Left renal pelvis (tissue), 4 donors: ENCODE results near the gene IMMP2L. TPM values are rescaled to one million over a fixed set of nuclear protein-coding genes. Genes with fewer than 3 reads are reported as not detected.

Experiments used
- DNase-seq, 4 donors: peaks; one replicate each; pipeline ENCODE4 v3.0.0-alpha.2; 2013; ENCODE audit warnings: low read depth in 4 of 4, low spot score in 3 of 4
- polyA plus RNA-seq, 4 donors: library from polyadenylated mRNA; unstranded; fragments of 120-200 nt; gene quantifications; one replicate each; pipeline ENCODE4 v1.2.1, GENCODE V29; 2013; ENCODE audit not compliant: insufficient read length in 4 of 4

The IMMP2L gene
- polyA plus RNA-seq, 4 donors = 19.8 to 41.9 (median 41.3) TPM

- DNase-seq = no peak
Observed at GRCh38 chr7:111560773-111561653, 1.3 kb downstream of the IMMP2L start.

GRCh38 chr7:111558991-111559390, 3.3 kb downstream of the IMMP2L start:
- DNase-seq = no peak

GRCh38 chr7:111556977-111557376, 5.3 kb downstream of the IMMP2L start:
- no peak for DNase-seq

- DNase-seq = no peak
Observed at GRCh38 chr7:111554086-111554485, 8.2 kb downstream of the IMMP2L start.

- no peak for DNase-seq
Observed at GRCh38 chr7:111541067-111541466, 21.2 kb downstream of the IMMP2L start.

- no peak for DNase-seq
Observed at GRCh38 chr7:111540199-111540815, 22.0 kb downstream of the IMMP2L start.

GRCh38 chr7:111537134-111537533, 25.2 kb downstream of the IMMP2L start:
- DNase-seq = no peak

GRCh38 chr7:111535142-111535870, 27.0 kb downstream of the IMMP2L start:
- DNase-seq = no peak

- DNase-seq = no peak
Observed at GRCh38 chr7:111532625-111533024, 29.7 kb downstream of the IMMP2L start.

GRCh38 chr7:111531993-111532392, 30.3 kb downstream of the IMMP2L start:
- no peak for DNase-seq

- DNase-seq = no peak
Observed at GRCh38 chr7:111530356-111530668, 32.0 kb downstream of the IMMP2L start.

GRCh38 chr7:111529507-111530355, 32.6 kb downstream of the IMMP2L start:
- DNase-seq = no peak

GRCh38 chr7:111528331-111528730, 34.0 kb downstream of the IMMP2L start:
- DNase-seq = no peak

GRCh38 chr7:111527545-111527944, 34.7 kb downstream of the IMMP2L start:
- DNase-seq = no peak

- no peak for DNase-seq
Observed at GRCh38 chr7:111525100-111525499, 37.2 kb downstream of the IMMP2L start.

- DNase-seq = no peak
Observed at GRCh38 chr7:111521660-111522059, 40.6 kb downstream of the IMMP2L start.

- no peak for DNase-seq
Observed at GRCh38 chr7:111518264-111518663, 44.0 kb downstream of the IMMP2L start.

- DNase-seq = peak in 3 of 4 donors; percentile 7 to 42 (median 12)
Observed at GRCh38 chr7:111517549-111517951, 44.7 kb downstream of the IMMP2L start.

GRCh38 chr7:111516612-111517011, 45.7 kb downstream of the IMMP2L start:
- DNase-seq = peak in 1 of 4 donors; percentile 2

GRCh38 chr7:111513566-111513965, 48.7 kb downstream of the IMMP2L start:
- DNase-seq = no peak

- DNase-seq = no peak
Observed at GRCh38 chr7:111511845-111512244, 50.4 kb downstream of the IMMP2L start.
